Breast epithelium (tissue), 4 donors: ENCODE results near the gene ZFX. TPM values are rescaled to one million over a fixed set of nuclear protein-coding genes. Genes with fewer than 3 reads are reported as not detected.

Experiments
- DNase-seq, 2 donors: peaks; one replicate each; pipeline ENCODE4 v3.0.0-alpha.2; 2019; ENCODE audit warnings: low spot score in 2 of 2
- H3K27ac ChIP-seq, 2 donors: fragments of 200-600 bp; sonication (generic) in 1 of 2; one replicate each; pipeline ENCODE4 v1.5.1; 2016 to 2019; ENCODE audit warnings: mild to moderate bottlenecking in 1 of 2
- H3K27me3 ChIP-seq, 2 donors: fragments of 200-600 bp; sonication (generic) in 1 of 2; one replicate each; pipeline versions ENCODE4 v1.5.1 to v1.6.0; 2017 to 2019; ENCODE audit warnings: control low read depth in 1 of 2, mild to moderate bottlenecking in 1 of 2
- H3K36me3 ChIP-seq: fragments of 200-600 bp; one replicate; pipeline ENCODE4 v1.5.1; 2019
- H3K4me1 ChIP-seq, 2 donors: fragments of 200-600 bp; sonication (generic); one replicate each; pipeline ENCODE4 v1.5.1; 2016 to 2019; ENCODE audit warnings: control low read depth in 1 of 2
- H3K4me3 ChIP-seq, 3 donors: fragments of 200-600 bp; sonication (generic); 1 replicate in 2 of 3; 2 replicates in 1 of 3; pipeline ENCODE4 v1.5.1; 2016 to 2019; ENCODE audit warnings: mild to moderate bottlenecking in 3 of 3, moderate library complexity in 2 of 3
- H3K9me3 ChIP-seq, 2 donors: fragments of 200-600 bp; sonication (generic) in 1 of 2; one replicate each; pipeline ENCODE4 v1.5.1; 2016 to 2019; ENCODE audit warnings: control low read depth in 1 of 2
- POLR2A ChIP-seq: fragments of 450-650 bp; IDR thresholded peaks from one replicate; pipeline ENCODE4 v1.6.1; 2016; ENCODE audit warnings: antibody characterized with exemption, mild to moderate bottlenecking, moderate library complexity
- POLR2AphosphoS5 ChIP-seq, 3 donors: sonication (generic); formaldehyde crosslinking; IDR thresholded peaks; one replicate each; pipeline ENCODE4 v1.6.1; 2017; ENCODE audit warnings: antibody characterized with exemption in 3 of 3
- intact Hi-C: fragments of 100-400 bp; cut with DNase I; formaldehyde crosslinking; loops from one replicate; pipeline ENCODE4 v1.15.1; 2023; ENCODE audit warnings: low total_unique reads
- total RNA-seq, 3 donors: library from RNA; depleted of rRNA; stranded (reverse); fragments of >200 nt; gene quantifications; one replicate each; pipeline ENCODE4 v1.1.0, GENCODE V29; 2016
- TF ChIP-seq, protein P1 (sequence below), 3 donors: fragments of 450-650 bp; IDR thresholded peaks; one replicate each; pipeline ENCODE4 v1.5.1; 2016 to 2017; ENCODE audit warnings: antibody characterized with exemption in 3 of 3, mild to moderate bottlenecking in 3 of 3, moderate library complexity in 3 of 3

ZFX gene
- total RNA-seq, 3 donors from 2014 or later = 46.9 to 88.4 (median 67.5) TPM

GRCh38 chrX:24253030-24253429 is 103.5 kb downstream of the ZFX start:
- DNase-seq = no peak
- Histone ChIP-seq H3K4me1 (no peaks in the 10 kb centered on the region), H3K4me3 (no peak overlapping the region), H3K27me3 (peaks cover 0 to 34% of the 10 kb centered on the region in 2 donors), H3K36me3 (no peaks in the 10 kb centered on the region), H3K9me3 (no peaks in the 10 kb centered on the region), H3K27ac (no peak overlapping the region)
- intact Hi-C loops = no loop called here
- TF ChIP-seq POLR2AphosphoS5 (IDR thresholded peaks at IDR 0.05) = no peak

GRCh38 chrX:24253469-24253868 is 103.9 kb downstream of the ZFX start:
- H3K9me3 ChIP-seq = no peaks in the 10 kb centered on the region
- TF ChIP-seq POLR2A (no peak), POLR2AphosphoS5 (IDR thresholded peaks at IDR 0.05) (no peak)
- TF ChIP-seq, protein P1, sequence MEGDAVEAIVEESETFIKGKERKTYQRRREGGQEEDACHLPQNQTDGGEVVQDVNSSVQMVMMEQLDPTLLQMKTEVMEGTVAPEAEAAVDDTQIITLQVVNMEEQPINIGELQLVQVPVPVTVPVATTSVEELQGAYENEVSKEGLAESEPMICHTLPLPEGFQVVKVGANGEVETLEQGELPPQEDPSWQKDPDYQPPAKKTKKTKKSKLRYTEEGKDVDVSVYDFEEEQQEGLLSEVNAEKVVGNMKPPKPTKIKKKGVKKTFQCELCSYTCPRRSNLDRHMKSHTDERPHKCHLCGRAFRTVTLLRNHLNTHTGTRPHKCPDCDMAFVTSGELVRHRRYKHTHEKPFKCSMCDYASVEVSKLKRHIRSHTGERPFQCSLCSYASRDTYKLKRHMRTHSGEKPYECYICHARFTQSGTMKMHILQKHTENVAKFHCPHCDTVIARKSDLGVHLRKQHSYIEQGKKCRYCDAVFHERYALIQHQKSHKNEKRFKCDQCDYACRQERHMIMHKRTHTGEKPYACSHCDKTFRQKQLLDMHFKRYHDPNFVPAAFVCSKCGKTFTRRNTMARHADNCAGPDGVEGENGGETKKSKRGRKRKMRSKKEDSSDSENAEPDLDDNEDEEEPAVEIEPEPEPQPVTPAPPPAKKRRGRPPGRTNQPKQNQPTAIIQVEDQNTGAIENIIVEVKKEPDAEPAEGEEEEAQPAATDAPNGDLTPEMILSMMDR (IDR thresholded peaks at IDR 0.05) = no peak
- no peaks in the 10 kb centered on the region for H3K36me3 ChIP-seq
- no peaks in the 10 kb centered on the region for H3K4me1 ChIP-seq
- intact Hi-C loops = no loop called here
- DNase-seq = no peak
- peaks cover 0 to 33% of the 10 kb centered on the region in 2 donors for H3K27me3 ChIP-seq
- H3K4me3 ChIP-seq = no peak overlapping the region
- no peak overlapping the region for H3K27ac ChIP-seq

DNA sequence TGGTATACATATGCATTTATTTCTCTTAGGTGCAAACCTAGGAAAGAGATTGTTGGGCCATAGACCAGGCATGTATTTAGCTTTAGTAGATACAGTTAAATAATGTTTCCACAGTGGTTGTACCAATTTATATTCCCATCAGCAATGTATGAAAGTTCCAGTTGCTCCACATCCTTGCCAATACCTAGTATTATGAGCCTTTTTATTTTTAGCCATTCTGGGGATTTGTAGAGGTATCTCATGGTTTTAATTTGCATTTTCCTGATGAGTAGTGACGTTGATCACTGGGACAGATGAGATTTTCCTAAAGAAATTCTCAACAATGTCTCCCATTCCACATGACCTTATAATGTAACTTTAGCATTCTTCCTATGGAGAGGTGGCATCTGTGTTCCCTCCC is 107.5 kb downstream of the ZFX start:
- Histone ChIP-seq H3K4me1 (no peaks in the 10 kb centered on the region), H3K9me3 (no peaks in the 10 kb centered on the region), H3K27ac (no peak overlapping the region), H3K27me3 (peaks cover 0 to 35% of the 10 kb centered on the region in 2 donors), H3K4me3 (no peak overlapping the region), H3K36me3 (no peaks in the 10 kb centered on the region)
- no peak for DNase-seq
- no peak for TF ChIP-seq POLR2A
- TF ChIP-seq, protein P1 (IDR thresholded peaks at IDR 0.05) = no peak
- no peak for TF ChIP-seq POLR2AphosphoS5 (IDR thresholded peaks at IDR 0.05)
- intact Hi-C loops = no loop called here

DNA sequence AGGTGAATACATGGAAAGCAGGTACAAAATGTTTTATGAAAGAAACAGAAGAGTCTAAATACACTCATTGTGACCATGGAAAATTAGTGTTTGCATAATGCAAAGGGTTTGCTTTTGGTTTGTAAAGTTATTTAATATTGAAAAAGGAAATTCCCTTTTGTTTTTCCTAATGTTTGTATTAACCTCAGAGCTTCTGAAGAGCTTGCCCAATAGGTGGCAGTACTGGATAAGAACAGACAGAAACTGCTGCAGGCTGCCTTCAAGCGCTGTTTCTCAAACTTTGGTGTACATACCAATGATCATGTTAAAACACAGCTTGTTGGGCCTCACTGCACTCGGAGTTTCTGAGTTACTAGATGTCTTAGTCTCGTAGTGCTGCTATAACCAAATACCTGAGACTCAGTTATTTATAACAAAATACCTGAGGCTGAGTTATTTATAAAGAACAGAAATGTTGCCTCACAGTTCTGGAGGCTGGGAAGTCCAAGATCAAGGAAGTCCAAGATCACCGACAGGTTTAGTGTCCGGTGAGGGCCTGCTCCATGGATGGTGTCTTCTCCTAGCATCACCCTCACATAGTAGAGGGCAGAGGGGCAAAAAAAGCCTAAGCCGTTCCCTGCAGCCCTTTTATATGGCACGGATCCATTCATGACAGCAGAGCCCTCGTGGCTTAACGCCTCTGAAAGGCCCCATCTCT is 110.2 kb downstream of the ZFX start:
- intact Hi-C loops = no loop called here
- no peak for DNase-seq
- H3K27ac ChIP-seq = peak overlapping the region in 1 of 2 donors; percentile 84
- TF ChIP-seq, protein P1 (IDR thresholded peaks at IDR 0.05) = peak in 2 of 3 donors; percentile 26
- TF ChIP-seq POLR2AphosphoS5 (IDR thresholded peaks at IDR 0.05) (no peak), POLR2A (no peak)
- no peaks in the 10 kb centered on the region for H3K9me3 ChIP-seq
- H3K4me1 ChIP-seq = no peaks in the 10 kb centered on the region
- no peak overlapping the region for H3K4me3 ChIP-seq
- H3K27me3 ChIP-seq = peaks cover 0 to 30% of the 10 kb centered on the region in 2 donors
- no peaks in the 10 kb centered on the region for H3K36me3 ChIP-seq

DNA sequence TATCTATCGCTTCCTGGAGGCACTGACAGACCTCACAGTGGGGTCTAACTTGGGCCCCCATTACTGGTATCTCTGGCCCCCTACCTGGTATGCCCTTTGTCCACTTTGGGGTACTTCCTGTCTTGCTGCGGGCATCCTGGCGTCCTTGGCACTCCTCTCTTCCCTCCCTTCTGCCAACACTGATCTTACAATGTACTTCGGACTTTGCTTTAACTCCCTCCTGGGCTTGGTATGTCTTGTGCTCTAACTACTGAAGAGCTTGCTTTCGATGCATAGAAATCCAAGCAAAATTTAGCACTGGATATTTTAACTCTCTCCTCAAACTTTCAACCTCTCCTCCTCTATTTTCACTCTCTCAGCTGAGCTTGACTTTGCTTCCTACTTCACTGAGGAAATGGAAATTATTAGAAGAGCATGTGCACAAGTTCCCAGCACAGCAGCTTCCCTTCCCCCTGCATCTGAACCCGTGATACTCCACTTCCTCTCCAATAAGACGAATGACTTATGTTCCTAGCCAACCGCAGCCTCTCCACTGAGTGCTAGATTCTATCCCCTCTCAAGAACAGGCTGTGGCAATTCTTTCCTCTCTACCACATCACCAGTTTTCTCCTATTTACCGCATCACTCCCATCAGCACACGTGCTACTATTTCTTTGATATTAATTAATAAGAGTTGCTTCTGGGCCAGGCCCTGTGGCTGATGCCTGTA is 111.5 kb downstream of the ZFX start:
- Histone ChIP-seq H3K27me3 (peaks cover 0 to 39% of the 10 kb centered on the region in 2 donors), H3K27ac (peak overlapping the region in 1 of 2 donors; percentile 84)
- TF ChIP-seq POLR2AphosphoS5 (IDR thresholded peaks at IDR 0.05) (peak in 1 of 3 donors; percentile 47), POLR2A (no peak)
- TF ChIP-seq, protein P1 (IDR thresholded peaks at IDR 0.05) = no peak

More for the DNA sequence above, 111.5 kb downstream of the ZFX start:
- Histone ChIP-seq H3K36me3 (no peaks in the 10 kb centered on the region), H3K9me3 (no peaks in the 10 kb centered on the region), H3K4me1 (no peaks in the 10 kb centered on the region), H3K4me3 (no peak overlapping the region)
- intact Hi-C loops = no loop called here
- DNase-seq = peak in 1 of 2 donors; percentile 22
